Neuronal stem cell (in vitro differentiated cells): ENCODE measurements around the gene TMEM164.

Source experiments
- DNase-seq: peaks from one replicate; pipeline ENCODE4 v3.0.0-alpha.2; 2013; ENCODE audit warnings: low spot score
- H2AFZ ChIP-seq: one replicate; pipeline ENCODE4 v1.6.1; 2013; ENCODE audit warnings: mild to moderate bottlenecking, low read length, inconsistent platforms
- H2AK5ac ChIP-seq: 2 replicates; pipeline ENCODE4 v1.6.1; 2013; ENCODE audit warnings: low read depth, mild to moderate bottlenecking, inconsistent platforms, low read length, moderate library complexity, mixed read lengths
- H2BK120ac ChIP-seq: 2 replicates; pipeline ENCODE4 v1.6.1; 2013; ENCODE audit warnings: low read depth, mild to moderate bottlenecking, inconsistent platforms, low read length, moderate library complexity, mixed read lengths
- H2BK12ac ChIP-seq: one replicate; pipeline ENCODE4 v1.6.1; 2013; ENCODE audit warnings: low read length, inconsistent platforms
- H2BK15ac ChIP-seq: 2 replicates; pipeline ENCODE4 v1.6.1; 2013; ENCODE audit warnings: mild to moderate bottlenecking, low read length, inconsistent platforms, mixed read lengths
- H2BK5ac ChIP-seq: one replicate; pipeline ENCODE4 v1.6.1; 2013; ENCODE audit warnings: inconsistent platforms, mild to moderate bottlenecking, low read length, moderate library complexity
- H3K14ac ChIP-seq: one replicate; pipeline ENCODE4 v1.6.1; 2013; ENCODE audit warnings: low read length, inconsistent platforms
- H3K18ac ChIP-seq: 2 replicates; pipeline ENCODE4 v1.6.1; 2013; ENCODE audit warnings: low read length, inconsistent platforms
- H3K23ac ChIP-seq: 2 replicates; pipeline ENCODE4 v1.6.1; 2013; ENCODE audit warnings: low read depth, mild to moderate bottlenecking, mixed read lengths, low read length, inconsistent platforms; ENCODE audit not compliant: poor library complexity
- H3K27ac ChIP-seq: replicated peaks from 3 replicates; pipeline ENCODE4 v1.5.1; 2013; ENCODE audit warnings: low read length, inconsistent platforms
- H3K27me3 ChIP-seq, 3 experiments: 2 replicates each; pipeline ENCODE4 v1.6.1; 2013; ENCODE audit warnings: low read length in 3 of 3, mild to moderate bottlenecking in 2 of 3, inconsistent platforms in 1 of 3, low read depth in 1 of 3, mixed read lengths in 1 of 3, moderate library complexity in 1 of 3; ENCODE audit not compliant: control insufficient read depth in 3 of 3, insufficient read depth in 3 of 3
- H3K36me3 ChIP-seq, 2 donors: replicated peaks in 1 of 2; 2 replicates each; pipeline ENCODE4 v1.6.1; 2013; ENCODE audit warnings: low read length in 2 of 2; ENCODE audit not compliant: control insufficient read depth in 2 of 2, insufficient read depth in 2 of 2
- H3K4ac ChIP-seq: 2 replicates; pipeline ENCODE4 v1.6.1; 2013; ENCODE audit warnings: inconsistent platforms, mild to moderate bottlenecking, low read length, moderate library complexity
- H3K4me1 ChIP-seq, 2 donors: 1 replicate in 1 of 2; 2 replicates in 1 of 2; pipeline ENCODE4 v1.6.1; 2013; ENCODE audit warnings: low read length in 2 of 2, low read depth in 1 of 2; ENCODE audit not compliant: control insufficient read depth in 2 of 2, insufficient read depth in 1 of 2
- H3K4me2 ChIP-seq: one replicate; pipeline ENCODE4 v1.6.1; 2013; ENCODE audit warnings: mild to moderate bottlenecking, low read length, inconsistent platforms; ENCODE audit not compliant: insufficient read depth, poor library complexity, severe bottlenecking
- H3K4me3 ChIP-seq, 2 donors: 2 replicates each; pipeline ENCODE4 v1.5.1; 2013; ENCODE audit warnings: low read length in 2 of 2, mild to moderate bottlenecking in 2 of 2, inconsistent platforms in 1 of 2, moderate library complexity in 1 of 2
- H3K79me1 ChIP-seq: one replicate; pipeline ENCODE4 v1.6.1; 2013; ENCODE audit warnings: low read depth, mild to moderate bottlenecking, inconsistent platforms, low read length, moderate library complexity
- H3K9ac ChIP-seq: one replicate; pipeline ENCODE4 v1.6.1; 2013; ENCODE audit warnings: mild to moderate bottlenecking, low read depth, low read length, inconsistent platforms; ENCODE audit not compliant: poor library complexity
- H3K9me3 ChIP-seq, 2 donors: replicated peaks in 1 of 2; 2 replicates each; pipeline versions ENCODE3 to v1.6.1; 2013; ENCODE audit warnings: low read length in 2 of 2, mild to moderate bottlenecking in 2 of 2, inconsistent platforms in 1 of 2, low read depth in 1 of 2, mixed read lengths in 1 of 2, moderate library complexity in 1 of 2; ENCODE audit not compliant: control insufficient read depth in 2 of 2, insufficient read depth in 1 of 2
- H4K8ac ChIP-seq: one replicate; pipeline ENCODE4 v1.6.1; 2013; ENCODE audit warnings: low read depth, mild to moderate bottlenecking, inconsistent platforms, low read length, moderate library complexity
- H4K91ac ChIP-seq: one replicate; pipeline ENCODE4 v1.6.1; 2013; ENCODE audit warnings: low read length, low read depth, mild to moderate bottlenecking, inconsistent platforms; ENCODE audit not compliant: poor library complexity
- WGBS, 2 donors: extraction: QIAGEN DNeasy Blood & Tissue Kit; methylation state at CpG; one replicate each; pipeline ENCODE4 v1.1.7; 2013; ENCODE audit warnings: missing lambda C conversion rate in 2 of 2, mixed read lengths in 1 of 2; ENCODE audit not compliant: insufficient read length in 2 of 2, insufficient replicate concordance in 1 of 2; ENCODE audit errors: extremely low coverage in 2 of 2; 5-methylcytosine and 5-hydroxymethylcytosine counted together

The TMEM164 gene

DNA sequence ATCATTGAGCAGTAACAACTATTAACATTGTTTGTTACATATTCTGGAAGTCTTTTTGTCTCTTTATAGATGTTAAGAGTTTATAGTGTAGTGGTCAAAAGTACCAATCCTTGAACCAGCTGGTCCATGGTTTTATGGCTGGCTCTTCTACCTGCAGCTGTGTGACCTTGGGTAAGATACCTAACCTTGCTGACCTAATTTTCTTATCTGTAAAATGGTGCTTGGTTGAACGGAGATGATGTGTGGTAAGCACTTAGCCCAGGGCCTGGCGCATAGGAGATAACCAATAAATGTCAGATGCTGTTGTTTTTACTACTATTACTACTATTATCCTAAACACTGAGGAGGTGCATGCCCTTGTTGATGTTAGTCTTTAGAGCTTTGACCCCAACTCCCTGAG, 116.6 kb downstream of the TMEM164 start:
- Histone ChIP-seq H3K18ac (no peak overlapping the region), H3K79me1 (no peaks in the 10 kb centered on the region), H2AK5ac (no peak overlapping the region), H2BK5ac (no peak overlapping the region), H2AFZ (no peak overlapping the region), H2BK15ac (no peak overlapping the region), H3K27ac (no peak overlapping the region), H2BK12ac (no peak overlapping the region), H3K14ac (no peak overlapping the region), H2BK120ac (no peak overlapping the region), H3K27me3 (no peaks in the 10 kb centered on the region), H3K23ac (no peak overlapping the region), H4K8ac (no peak overlapping the region), H3K9me3 (no peaks in the 10 kb centered on the region), H3K4ac (no peak overlapping the region), H3K36me3 (no peaks in the 10 kb centered on the region), H3K4me3 (no peak overlapping the region), H4K91ac (no peak overlapping the region), H3K4me1 (no peaks in the 10 kb centered on the region), H3K9ac (no peak overlapping the region), H3K4me2 (no peak overlapping the region)
- WGBS, 2 donors = no CpG with 5 or more reads among the region's 2 CpGs
- no peak for DNase-seq

DNA sequence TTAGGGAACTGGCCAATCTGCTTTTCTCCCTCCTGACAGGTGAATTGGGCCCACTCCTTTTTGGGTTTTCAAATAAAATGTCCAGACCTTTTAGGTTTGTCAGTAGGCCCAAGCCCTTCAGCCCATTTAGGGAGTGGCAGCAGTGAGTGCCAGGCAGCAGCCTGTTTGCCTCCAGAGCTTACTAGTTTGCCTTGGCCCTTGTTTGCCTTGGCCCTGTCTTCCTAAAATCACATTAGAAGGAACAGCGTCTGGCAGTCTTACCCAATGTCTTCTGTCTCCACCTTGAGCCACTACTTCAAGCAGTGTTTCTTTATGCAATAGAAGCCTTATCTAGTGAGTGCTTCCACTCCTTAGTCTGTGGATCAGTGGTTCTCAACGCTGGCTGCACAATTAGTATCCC, 117.1 kb downstream of the TMEM164 start:
- no CpG with 5 or more reads among the region's 2 CpGs for WGBS, 2 donors
- Histone ChIP-seq H2BK12ac (no peak overlapping the region), H4K8ac (no peak overlapping the region), H2BK120ac (no peak overlapping the region), H4K91ac (no peak overlapping the region), H2AK5ac (no peak overlapping the region), H3K4ac (no peak overlapping the region), H3K4me2 (no peak overlapping the region), H3K9me3 (no peaks in the 10 kb centered on the region), H3K4me3 (no peak overlapping the region), H2AFZ (no peak overlapping the region), H3K14ac (no peak overlapping the region), H3K9ac (no peak overlapping the region), H3K36me3 (no peaks in the 10 kb centered on the region), H3K79me1 (no peaks in the 10 kb centered on the region), H3K18ac (no peak overlapping the region), H3K27me3 (no peaks in the 10 kb centered on the region), H3K4me1 (no peaks in the 10 kb centered on the region), H2BK15ac (no peak overlapping the region), H3K27ac (no peak overlapping the region), H2BK5ac (no peak overlapping the region), H3K23ac (no peak overlapping the region)
- no peak for DNase-seq

DNA sequence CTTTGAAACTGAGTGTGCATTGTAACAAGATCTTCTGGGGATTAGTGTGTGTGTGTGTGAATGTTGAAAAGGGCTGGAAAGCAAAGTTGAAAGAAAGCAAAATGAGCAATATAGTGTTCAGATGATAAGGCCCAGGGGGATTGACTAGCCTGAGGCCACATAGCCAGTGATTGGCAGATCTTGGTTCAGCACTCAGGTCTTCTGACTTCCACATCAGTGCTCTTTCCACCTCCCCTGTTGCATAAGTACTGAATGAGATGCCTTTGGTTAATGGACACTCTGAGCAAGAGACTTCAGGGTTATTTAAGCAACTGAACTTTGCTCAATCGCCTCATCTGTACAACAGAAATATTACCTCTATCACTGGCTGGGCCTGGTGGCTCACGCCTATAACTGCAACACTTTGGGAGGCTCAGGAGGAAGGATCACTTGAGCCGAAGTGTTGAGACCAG, 120.4 kb downstream of the TMEM164 start:
- Histone ChIP-seq H3K4me3 (no peak overlapping the region), H2AK5ac (no peak overlapping the region), H3K9me3 (no peaks in the 10 kb centered on the region), H2BK120ac (no peak overlapping the region), H3K14ac (no peak overlapping the region), H3K18ac (no peak overlapping the region), H2AFZ (no peak overlapping the region), H2BK5ac (no peak overlapping the region), H2BK12ac (no peak overlapping the region), H4K8ac (no peak overlapping the region), H2BK15ac (no peak overlapping the region), H3K4me1 (peaks cover 0 to 3% of the 10 kb centered on the region in 2 donors), H3K9ac (no peak overlapping the region), H3K27me3 (no peaks in the 10 kb centered on the region), H3K4me2 (no peak overlapping the region), H4K91ac (no peak overlapping the region), H3K4ac (no peak overlapping the region), H3K36me3 (no peaks in the 10 kb centered on the region), H3K23ac (no peak overlapping the region), H3K27ac (no peak overlapping the region), H3K79me1 (no peaks in the 10 kb centered on the region)
- DNase-seq = no peak
- WGBS, 2 donors = no CpG with 5 or more reads among the region's 3 CpGs

DNA sequence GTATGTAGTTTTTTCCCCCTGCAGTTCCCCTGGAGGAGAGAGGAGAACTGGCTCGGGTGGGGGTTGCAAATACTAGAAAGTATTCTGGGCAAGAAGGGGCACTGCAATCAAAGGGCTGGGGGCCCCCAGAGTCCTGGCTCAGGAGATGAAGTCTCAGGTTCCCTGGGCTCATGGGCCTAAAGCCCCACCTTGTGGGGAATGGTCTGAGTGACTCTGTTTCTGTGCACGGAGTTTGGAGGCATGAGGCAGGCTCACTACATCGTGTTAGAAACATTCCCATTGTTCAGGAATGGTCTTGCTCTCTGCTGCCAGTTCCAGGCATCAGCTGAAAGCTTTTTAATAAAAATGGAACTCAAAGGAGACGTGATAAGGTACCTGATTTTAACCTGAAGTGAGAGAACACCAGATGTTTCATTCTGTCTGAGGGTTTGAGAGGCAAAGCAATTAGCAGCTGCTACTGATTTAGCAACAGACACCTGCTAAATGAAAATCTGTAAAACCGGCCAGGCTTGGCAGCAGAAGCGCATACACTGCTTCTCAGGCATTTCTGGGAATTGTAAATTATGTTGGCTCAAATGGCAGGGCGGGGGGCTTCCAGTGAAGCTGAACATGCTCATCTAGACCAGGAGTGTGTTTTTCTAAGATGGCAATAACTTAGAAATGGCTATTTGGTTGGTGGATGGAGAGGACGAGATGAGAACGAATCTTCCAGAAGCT, 122.7 kb downstream of the TMEM164 start:
- no peak overlapping the region for H3K23ac ChIP-seq
- H3K9ac ChIP-seq = no peak overlapping the region
- H3K36me3 ChIP-seq = no peaks in the 10 kb centered on the region
- H3K4me2 ChIP-seq = no peak overlapping the region
- no peak overlapping the region for H3K14ac ChIP-seq
- no peaks in the 10 kb centered on the region for H3K9me3 ChIP-seq
- no peak overlapping the region for H3K18ac ChIP-seq
- H3K4me1 ChIP-seq = peaks cover 0 to 3% of the 10 kb centered on the region in 2 donors
- DNase-seq = no peak
- no peaks in the 10 kb centered on the region for H3K27me3 ChIP-seq
- H3K27ac ChIP-seq = no peak overlapping the region
- H2BK15ac ChIP-seq = no peak overlapping the region
- H2BK12ac ChIP-seq = no peak overlapping the region
- H2AFZ ChIP-seq = no peak overlapping the region
- H3K4ac ChIP-seq = no peak overlapping the region
- no peak overlapping the region for H4K91ac ChIP-seq
- H2BK120ac ChIP-seq = no peak overlapping the region
- WGBS, 2 donors = no CpG with 5 or more reads among the region's 9 CpGs
- H4K8ac ChIP-seq = no peak overlapping the region
- H2AK5ac ChIP-seq = no peak overlapping the region
- no peak overlapping the region for H2BK5ac ChIP-seq
- no peaks in the 10 kb centered on the region for H3K79me1 ChIP-seq
- no peak overlapping the region for H3K4me3 ChIP-seq
